RPMI8226 (cell line): Measurements from ENCODE around the gene ACKR2.
A peak's percentile ranks its signal among the peaks of the same experiment; 100 is the strongest.
"Not testable (repeated sequence)": the region's sequence is repeated elsewhere in the genome, so short reads cannot be mapped to it uniquely, and the experiment has no call there.

ENCODE experiments used
- DNase-seq: peaks from one replicate; pipeline ENCODE4 v3.0.0-alpha.2; 2015

ACKR2 gene

GRCh38 chr3:42801784-42802183 is 7.5 kb upstream of the ACKR2 start:
- DNase-seq: no peak

GRCh38 chr3:42802876-42803413 is 6.3 kb upstream of the ACKR2 start:
- DNase-seq: no peak

GRCh38 chr3:42803414-42804105 is 5.7 kb upstream of the ACKR2 start:
- DNase-seq: peak; percentile 61

- DNase-seq: peak; percentile 97
Measured at GRCh38 chr3:42804106-42804830, 5.0 kb upstream of the ACKR2 start, which contains the start of gene HIGD1A. Gene HIGD1A (minus strand): TSS chr3:42804490. CDS start chr3:42794253, 10,237 bp downstream.

GRCh38 chr3:42804831-42805132 is 4.5 kb upstream of the ACKR2 start:
- DNase-seq: no peak

- no peak for DNase-seq
Measured at GRCh38 chr3:42805141-42805821, 4.0 kb upstream of the ACKR2 start.

- no peak for DNase-seq
Measured at GRCh38 chr3:42807929-42808328, 1.3 kb upstream of the ACKR2 start.

GRCh38 chr3:42810706-42811105 is 1.5 kb downstream of the ACKR2 start:
- not testable (repeated sequence) for DNase-seq

GRCh38 chr3:42811118-42811883 is 2.1 kb downstream of the ACKR2 start:
- not testable (repeated sequence) for DNase-seq

- DNase-seq: no peak
Measured at GRCh38 chr3:42814246-42814645, 5.0 kb downstream of the ACKR2 start.

GRCh38 chr3:42814914-42815507 is 5.8 kb downstream of the ACKR2 start:
- no peak for DNase-seq

- no peak for DNase-seq
Measured at GRCh38 chr3:42815826-42816225, 6.6 kb downstream of the ACKR2 start.

- DNase-seq: peak; percentile 13
Measured at GRCh38 chr3:42819351-42819965, 10.2 kb downstream of the ACKR2 start.

- no peak for DNase-seq
Measured at GRCh38 chr3:42820746-42821051, 11.5 kb downstream of the ACKR2 start.

- DNase-seq: no peak
Measured at GRCh38 chr3:42822828-42823227, 13.6 kb downstream of the ACKR2 start.

- no peak for DNase-seq
Measured at GRCh38 chr3:42823351-42823750, 14.1 kb downstream of the ACKR2 start.

GRCh38 chr3:42826141-42826540 is 16.9 kb downstream of the ACKR2 start:
- no peak for DNase-seq

- no peak for DNase-seq
Measured at GRCh38 chr3:42827023-42827422, 17.8 kb downstream of the ACKR2 start.

- DNase-seq: no peak
Measured at GRCh38 chr3:42827654-42828053, 18.4 kb downstream of the ACKR2 start.

- DNase-seq: no peak
Measured at GRCh38 chr3:42829083-42829627, 19.9 kb downstream of the ACKR2 start.

GRCh38 chr3:42829628-42830436 is 20.6 kb downstream of the ACKR2 start:
- no peak for DNase-seq
